Endothelial cell of umbilical vein (primary cell): ENCODE data around the gene IGLON5. TPM values are rescaled to one million over a fixed set of nuclear protein-coding genes. Genes with fewer than 3 reads are reported as not detected.

Experiments
- BruUV-seq: library from RNA; stranded (reverse); fragments of 400-500 nt; replicated peaks from 2 replicates; lab custom pipeline; 2021; lab: Mats Ljungman, UMichigan
- CTCF ChIA-PET: fragments of 300-600, 350-600 bp; sonication (Branson Sonifier 250); formaldehyde crosslinking; loops from one replicate; lab custom pipeline; 2021; ENCODE audit warnings: antibody characterized with exemption, inconsistent platforms; lab: Charles Lee
- POLR2A ChIA-PET: fragments of 300-600, 350-600 bp; sonication (Branson Sonifier 250); formaldehyde crosslinking; loops from one replicate; lab custom pipeline; 2021; ENCODE audit warnings: antibody characterized with exemption, inconsistent platforms; lab: Charles Lee
- DNase-seq: peaks from one replicate; pipeline ENCODE4 v3.0.0-alpha.2; 2011; ENCODE audit warnings: low read depth, low spot score
- FAIRE-seq: peaks from 2 replicates; lab custom pipeline; 2011; peaks lifted over from hg19 to GRCh38; lab: Jason Lieb, UNC
- H2AFZ ChIP-seq: 2 replicates; pipeline ENCODE4 v1.6.0; 2012; ENCODE audit warnings: low read depth, low read length, control low read depth, inconsistent platforms
- H3K27ac ChIP-seq: 2 replicates; pipeline ENCODE4 v1.5.1; 2011; ENCODE audit warnings: low read depth, mild to moderate bottlenecking, control low read depth, low read length, moderate library complexity; ENCODE audit not compliant: insufficient read depth
- H3K27me3 ChIP-seq, 2 experiments: 2 replicates each; pipeline versions ENCODE4 v1.6.0 to v1.6.1; 2011; ENCODE audit warnings: low read length in 2 of 2, mixed read lengths in 1 of 2; ENCODE audit not compliant: control insufficient read depth in 2 of 2, insufficient read depth in 2 of 2
- H3K36me3 ChIP-seq, 2 experiments: 2 replicates in 1 of 2; 3 replicates in 1 of 2; pipeline ENCODE4 v1.5.1; 2011; ENCODE audit warnings: low read length in 2 of 2, mild to moderate bottlenecking in 1 of 2, moderate library complexity in 1 of 2; ENCODE audit not compliant: control insufficient read depth in 2 of 2, insufficient read depth in 2 of 2; ENCODE audit errors: extremely low read depth in 1 of 2
- H3K4me1 ChIP-seq: 3 replicates; pipeline ENCODE4 v1.5.1; 2011; ENCODE audit warnings: mild to moderate bottlenecking, low read length; ENCODE audit not compliant: control insufficient read depth, insufficient read depth; ENCODE audit errors: extremely low read depth
- H3K4me2 ChIP-seq: 2 replicates; pipeline ENCODE4 v1.6.1; 2011; ENCODE audit warnings: low read length, control low read depth, mixed read lengths; ENCODE audit not compliant: insufficient read depth
- H3K4me3 ChIP-seq, 3 experiments: fragments of 200-600 bp in 1 of 3; sonication (generic), shearing (Covaris generic) in 1 of 3; replicated peaks in 1 of 3; 2 replicates each; pipeline ENCODE4 v1.5.1; 2011 to 2016; ENCODE audit warnings: control low read depth in 3 of 3, low read length in 3 of 3, mild to moderate bottlenecking in 2 of 3, inconsistent platforms in 1 of 3, low read depth in 1 of 3, moderate library complexity in 1 of 3; ENCODE audit not compliant: insufficient read depth in 1 of 3
- H3K79me2 ChIP-seq: 2 replicates; pipeline ENCODE4 v1.6.0; 2012; ENCODE audit warnings: low read length, inconsistent platforms; ENCODE audit not compliant: control insufficient read depth, insufficient read depth
- H3K9ac ChIP-seq: replicated peaks from 2 replicates; pipeline ENCODE3; 2011; ENCODE audit warnings: low read length, control low read depth; ENCODE audit not compliant: insufficient read depth; ENCODE audit errors: extremely low read depth
- H3K9me1 ChIP-seq: replicated peaks from 3 replicates; pipeline ENCODE4 v1.6.0; 2011; ENCODE audit warnings: mild to moderate bottlenecking, low read length; ENCODE audit not compliant: control insufficient read depth, insufficient read depth; ENCODE audit errors: extremely low read depth
- H3K9me3 ChIP-seq: replicated peaks from 2 replicates; pipeline ENCODE4 v1.5.1; 2012; ENCODE audit warnings: low read length, inconsistent platforms; ENCODE audit not compliant: control insufficient read depth, insufficient read depth
- H4K20me1 ChIP-seq: replicated peaks from 2 replicates; pipeline ENCODE3; 2011; ENCODE audit warnings: mild to moderate bottlenecking, low read length; ENCODE audit not compliant: control insufficient read depth, insufficient read depth; ENCODE audit errors: extremely low read depth
- CTCF ChIP-seq, 2 donors: IDR thresholded peaks; 1 replicate in 1 of 2; 2 replicates in 1 of 2; pipeline ENCODE4 v1.5.1; 2011; ENCODE audit warnings: low read length in 2 of 2, mild to moderate bottlenecking in 2 of 2, moderate library complexity in 2 of 2, control low read depth in 1 of 2, inconsistent platforms in 1 of 2, low read depth in 1 of 2; ENCODE audit not compliant: insufficient read depth in 1 of 2; ENCODE audit errors: extremely low read depth in 1 of 2
- EZH2 ChIP-seq: IDR thresholded peaks from 2 replicates; pipeline ENCODE4 v1.6.1; 2012; ENCODE audit warnings: borderline replicate concordance, low read depth, mild to moderate bottlenecking, moderate library complexity, low read length, inconsistent platforms; ENCODE audit not compliant: severe bottlenecking
- FOS ChIP-seq: IDR thresholded peaks from 2 replicates; pipeline ENCODE4 v1.6.1; 2011; ENCODE audit warnings: mild to moderate bottlenecking, low read length, moderate library complexity, borderline replicate concordance; ENCODE audit not compliant: insufficient read depth
- GATA2 ChIP-seq: IDR thresholded peaks from 2 replicates; pipeline ENCODE4 v1.7.0; 2011; ENCODE audit warnings: low read depth, mild to moderate bottlenecking, moderate library complexity, mixed read lengths, low read length; ENCODE audit not compliant: insufficient read length, insufficient read depth
- JUN ChIP-seq: IDR thresholded peaks from 2 replicates; pipeline ENCODE4 v1.6.1; 2011; ENCODE audit warnings: borderline replicate concordance, low read depth; ENCODE audit not compliant: insufficient read length, insufficient read depth
- MAX ChIP-seq: IDR thresholded peaks from 2 replicates; pipeline ENCODE4 v1.6.1; 2011; ENCODE audit not compliant: insufficient read depth, insufficient read length
- MYC ChIP-seq: IDR thresholded peaks from one replicate; pipeline ENCODE4 v1.6.1; 2011; ENCODE audit warnings: mild to moderate bottlenecking, low read depth, low read length
- POLR2A ChIP-seq: IDR thresholded peaks from 2 replicates; pipeline ENCODE4 v1.6.1; 2012; ENCODE audit warnings: low read depth, mild to moderate bottlenecking, control low read depth, low read length
- POLR2AphosphoS5 ChIP-seq: IDR thresholded peaks from 2 replicates; pipeline ENCODE4 v1.6.1; 2012; ENCODE audit warnings: low read depth, mild to moderate bottlenecking, control low read depth, low read length, moderate library complexity; ENCODE audit not compliant: insufficient read depth
- dilution Hi-C: fragments of 300-500 bp; cut with MboI; formaldehyde crosslinking; loops from one replicate; pipeline ENCODE4 v1.15.0; 2019; ENCODE audit warnings: low sequenced_read_pairs; ENCODE audit not compliant: extremely low pct_ligation_motif_present
- intact Hi-C: fragments of 100-400 bp; cut with micrococcal nuclease; formaldehyde crosslinking; loops from one replicate; pipeline ENCODE4 v1.10.0; 2022
- polyA plus RNA-seq, 4 experiments: library from polyadenylated mRNA; depleted of rRNA in 3 of 4; stranded (reverse) in 3 of 4; unstranded in 1 of 4; fragments of >200 nt; gene quantifications; 2 replicates each; pipeline versions ENCODE4 v1.2.1 to v1.2.3, GENCODE V29; 2011 to 2012; ENCODE audit warnings: missing spikeins in 1 of 4
- total RNA-seq: library from RNA; stranded (reverse); gene quantifications from 2 replicates; pipeline ENCODE4 v1.2.3, GENCODE V29; 2021

Gene IGLON5
- total and polyA plus RNA-seq, 2 donors (not counting 3 experiments of a cell fraction or from before 2014, with no cell fraction given): not detected

- intact Hi-C loops (no loop called here), dilution Hi-C loops (no loop called here)
- no TSS peak for BruUV-seq
- H3K9me1 ChIP-seq: no peaks in the 10 kb centered on the region
- ChIA-PET CTCF (no interaction called here), POLR2A (no interaction called here)
- H2AFZ ChIP-seq: no peak overlapping the region
- FAIRE-seq (no peak), DNase-seq (no peak)
- no peak overlapping the region for H3K27ac ChIP-seq
- no peak overlapping the region for H3K4me3 ChIP-seq
- H3K27me3 ChIP-seq: no peaks in the 10 kb centered on the region
- H3K79me2 ChIP-seq: no peaks in the 10 kb centered on the region
- TF ChIP-seq FOS: no peak
- no peak for TF ChIP-seq EZH2
- TF ChIP-seq POLR2A: no peak
- no peak for TF ChIP-seq MYC
- no peak for TF ChIP-seq JUN
- no peak for TF ChIP-seq GATA2
- no peak for TF ChIP-seq MAX
- H3K4me2 ChIP-seq: no peak overlapping the region
- no peak overlapping the region for H3K9ac ChIP-seq
- no peaks in the 10 kb centered on the region for H3K36me3 ChIP-seq
- no peaks in the 10 kb centered on the region for H3K4me1 ChIP-seq
- no peaks in the 10 kb centered on the region for H4K20me1 ChIP-seq
- no peaks in the 10 kb centered on the region for H3K9me3 ChIP-seq
Measured at GRCh38 chr19:51294977-51295375, 16.5 kb upstream of the IGLON5 start.

GRCh38 chr19:51295382-51296126, 15.9 kb upstream of the IGLON5 start:
- Histone ChIP-seq H3K27me3 (no peaks in the 10 kb centered on the region), H3K79me2 (no peaks in the 10 kb centered on the region), H4K20me1 (no peaks in the 10 kb centered on the region), H2AFZ (no peak overlapping the region), H3K36me3 (no peaks in the 10 kb centered on the region), H3K9ac (no peak overlapping the region), H3K27ac (no peak overlapping the region), H3K4me3 (no peak overlapping the region), H3K9me3 (no peaks in the 10 kb centered on the region), H3K4me1 (no peaks in the 10 kb centered on the region), H3K4me2 (no peak overlapping the region), H3K9me1 (no peaks in the 10 kb centered on the region)
- no peak for TF ChIP-seq MYC
- no peak for TF ChIP-seq JUN
- TF ChIP-seq POLR2AphosphoS5: no peak
- no peak for TF ChIP-seq MAX
- TF ChIP-seq GATA2: no peak
- TF ChIP-seq POLR2A: no peak
- no peak for TF ChIP-seq EZH2
- TF ChIP-seq CTCF (IDR thresholded peaks at IDR 0.05; ENCODE audit: extremely low read depth in 1 of 2, insufficient read depth in 1 of 2, low read depth in 1 of 2, low read length in 2 of 2): no peak
- TF ChIP-seq FOS: no peak
- no TSS peak for BruUV-seq
- no peak for FAIRE-seq
- POLR2A ChIA-PET: no interaction called here
- dilution Hi-C loops (no loop called here), intact Hi-C loops (no loop called here)
- CTCF ChIA-PET: no interaction called here
- DNase-seq: no peak
